IMR-90 (cell line): ENCODE measurements around the gene CDH23. TPM values are rescaled to one million over a fixed set of nuclear protein-coding genes. Genes with fewer than 3 reads are reported as not detected.

ENCODE experiments used
- ATAC-seq: fragments of 200-7000 bp; cut with Tn5 transposase; 2 replicates; pipeline ENCODE4 v1.9.1; 2020; ENCODE audit warnings: low read depth, mild to moderate bottlenecking, moderate library complexity
- BruUV-seq: library from RNA; stranded (reverse); fragments of 400-500 nt; replicated peaks from 2 replicates; lab custom pipeline; 2021; lab: Mats Ljungman, UMichigan
- CTCF ChIA-PET: fragments of 300-600 bp; formaldehyde crosslinking; extraction: SDS; loops from one replicate; lab custom pipeline; 2021; ENCODE audit warnings: antibody characterized with exemption; lab: Yijun Ruan, JAX
- POLR2A ChIA-PET: fragments of 300-600 bp; sonication (Branson Sonifier 250); formaldehyde crosslinking; loops from one replicate; lab custom pipeline; 2022; ENCODE audit warnings: antibody characterized with exemption; ENCODE audit not compliant: unreplicated experiment; lab: Charles Lee
- DNase-seq: peaks from one replicate; pipeline ENCODE4 v3.0.0; 2013
- H2AFZ ChIP-seq: replicated peaks from 2 replicates; pipeline ENCODE3; 2013; ENCODE audit warnings: low read length, mild to moderate bottlenecking; ENCODE audit not compliant: poor library complexity
- H2AK5ac ChIP-seq: 2 replicates; pipeline ENCODE4 v1.6.1; 2013; ENCODE audit warnings: low read depth, low read length, inconsistent platforms
- H2AK9ac ChIP-seq: replicated peaks from 2 replicates; pipeline ENCODE3; 2013; ENCODE audit warnings: mild to moderate bottlenecking, low read depth, low read length, moderate library complexity; ENCODE audit not compliant: poor library complexity
- H2BK120ac ChIP-seq: 2 replicates; pipeline ENCODE4 v1.6.1; 2013; ENCODE audit warnings: low read depth, low read length, inconsistent platforms
- H2BK15ac ChIP-seq: 3 replicates; pipeline ENCODE4 v1.6.1; 2013; ENCODE audit warnings: low read depth, low read length, inconsistent platforms
- H2BK20ac ChIP-seq: 2 replicates; pipeline ENCODE4 v1.6.1; 2013; ENCODE audit warnings: low read depth, mild to moderate bottlenecking, inconsistent platforms, low read length, moderate library complexity
- H2BK5ac ChIP-seq: 2 replicates; pipeline ENCODE4 v1.6.1; 2013; ENCODE audit warnings: mild to moderate bottlenecking, low read depth, low read length, inconsistent platforms; ENCODE audit not compliant: poor library complexity, severe bottlenecking
- H3K14ac ChIP-seq: replicated peaks from 2 replicates; pipeline ENCODE4 v1.6.1; 2013; ENCODE audit warnings: low read depth, low read length, inconsistent platforms
- H3K18ac ChIP-seq: 2 replicates; pipeline ENCODE4 v1.6.1; 2013; ENCODE audit warnings: low read depth, low read length, control low read depth
- H3K23ac ChIP-seq: 2 replicates; pipeline ENCODE4 v1.6.1; 2013; ENCODE audit warnings: low read depth, low read length, inconsistent platforms
- H3K27ac ChIP-seq: 2 replicates; pipeline ENCODE4 v1.5.1; 2013; ENCODE audit warnings: mild to moderate bottlenecking, control low read depth, low read length; ENCODE audit not compliant: insufficient read depth
- H3K27me3 ChIP-seq: 2 replicates; pipeline ENCODE4 v1.6.1; 2013; ENCODE audit warnings: low read length; ENCODE audit not compliant: control insufficient read depth, insufficient read depth
- H3K36me3 ChIP-seq: 2 replicates; pipeline ENCODE4 v1.6.1; 2013; ENCODE audit warnings: low read length, mixed read lengths; ENCODE audit not compliant: control insufficient read depth, insufficient read depth
- H3K4ac ChIP-seq: 2 replicates; pipeline ENCODE4 v1.6.1; 2013; ENCODE audit warnings: low read depth, low read length, inconsistent platforms
- H3K4me1 ChIP-seq: 2 replicates; pipeline ENCODE4 v1.6.1; 2013; ENCODE audit warnings: low read length, mixed read lengths; ENCODE audit not compliant: control insufficient read depth, insufficient read depth
- H3K4me2 ChIP-seq: 2 replicates; pipeline ENCODE4 v1.6.1; 2013; ENCODE audit warnings: low read depth, mild to moderate bottlenecking, control low read depth, low read length, moderate library complexity
- H3K4me3 ChIP-seq: 2 replicates; pipeline ENCODE4 v1.5.1; 2013; ENCODE audit warnings: low read depth, mild to moderate bottlenecking, control low read depth, low read length, moderate library complexity; ENCODE audit not compliant: insufficient read depth
- H3K56ac ChIP-seq: 2 replicates; pipeline ENCODE4 v1.6.1; 2013; ENCODE audit warnings: low read length, inconsistent platforms; ENCODE audit not compliant: insufficient read depth; ENCODE audit errors: extremely low read depth
- H3K79me1 ChIP-seq, 2 experiments: 2 replicates each; pipeline ENCODE4 v1.6.1; 2013; ENCODE audit warnings: low read length in 2 of 2, inconsistent platforms in 1 of 2, low read depth in 1 of 2
- H3K9ac ChIP-seq: 2 replicates; pipeline ENCODE4 v1.6.1; 2013; ENCODE audit warnings: low read depth, low read length, control low read depth
- H3K9me1 ChIP-seq: 2 replicates; pipeline ENCODE4 v1.6.1; 2013; ENCODE audit warnings: low read length, inconsistent platforms; ENCODE audit not compliant: insufficient read depth
- H3K9me3 ChIP-seq: 2 replicates; pipeline ENCODE4 v1.6.1; 2013; ENCODE audit warnings: low read length; ENCODE audit not compliant: control insufficient read depth, insufficient read depth
- H4K20me1 ChIP-seq: 2 replicates; pipeline ENCODE4 v1.6.1; 2013; ENCODE audit warnings: low read length, inconsistent platforms; ENCODE audit not compliant: insufficient read depth
- H4K5ac ChIP-seq: 2 replicates; pipeline ENCODE4 v1.6.1; 2013; ENCODE audit warnings: mild to moderate bottlenecking, low read depth, low read length, control low read depth
- H4K8ac ChIP-seq, 2 experiments: 2 replicates each; pipeline ENCODE4 v1.6.1; 2013; ENCODE audit warnings: low read depth in 2 of 2, low read length in 2 of 2, control low read depth in 1 of 2, inconsistent platforms in 1 of 2
- H4K91ac ChIP-seq: 2 replicates; pipeline ENCODE4 v1.6.1; 2013; ENCODE audit warnings: low read depth, low read length, inconsistent platforms; ENCODE audit not compliant: insufficient read depth
- BHLHE40 ChIP-seq: fragments of 150-350 bp; IDR thresholded peaks from 2 replicates; pipeline ENCODE4 v1.6.1; 2016; ENCODE audit warnings: mild to moderate bottlenecking, low read depth, low read length
- CEBPB ChIP-seq: IDR thresholded peaks from 2 replicates; pipeline ENCODE4 v1.6.1; 2012; ENCODE audit warnings: low read depth, low read length, improper control_type of control experiment
- CHD1 ChIP-seq: IDR thresholded peaks from 2 replicates; pipeline ENCODE4 v1.6.1; 2012; ENCODE audit warnings: low read depth, low read length, improper control_type of control experiment
- CTCF ChIP-seq: conservative IDR thresholded peaks from 2 replicates; pipeline ENCODE4 v1.5.1; 2012; ENCODE audit warnings: mild to moderate bottlenecking, low read depth, low read length, improper control_type of control experiment
- ELK1 ChIP-seq: fragments of 150-350 bp; IDR thresholded peaks from 2 replicates; pipeline ENCODE4 v1.6.1; 2016; ENCODE audit warnings: low read depth, mild to moderate bottlenecking, low read length, moderate library complexity, borderline replicate concordance
- MAFK ChIP-seq: IDR thresholded peaks from 2 replicates; pipeline ENCODE4 v1.6.1; 2012; ENCODE audit warnings: low read depth, low read length, improper control_type of control experiment
- MAZ ChIP-seq: IDR thresholded peaks from 2 replicates; pipeline ENCODE4 v1.6.1; 2012; ENCODE audit warnings: low read depth, mild to moderate bottlenecking, low read length, improper control_type of control experiment, moderate library complexity, borderline replicate concordance
- MXI1 ChIP-seq: IDR thresholded peaks from 2 replicates; pipeline ENCODE4 v1.6.1; 2012; ENCODE audit warnings: low read depth, mild to moderate bottlenecking, low read length, moderate library complexity, borderline replicate concordance
- RCOR1 ChIP-seq: IDR thresholded peaks from 2 replicates; pipeline ENCODE4 v1.6.1; 2012; ENCODE audit warnings: mild to moderate bottlenecking, low read length, improper control_type of control experiment; ENCODE audit not compliant: insufficient replicate concordance
- RFX5 ChIP-seq: IDR thresholded peaks from 2 replicates; pipeline ENCODE4 v1.8.0; 2012; ENCODE audit warnings: low read depth, mild to moderate bottlenecking, low read length, moderate library complexity
- SMC3 ChIP-seq: fragments of 150-350 bp; IDR thresholded peaks from 2 replicates; pipeline ENCODE4 v1.6.1; 2016; ENCODE audit warnings: low read depth, mild to moderate bottlenecking, antibody characterized with exemption, low read length, moderate library complexity
- USF2 ChIP-seq: fragments of 150-350 bp; IDR thresholded peaks from 2 replicates; pipeline ENCODE4 v1.6.1; 2017; ENCODE audit warnings: mild to moderate bottlenecking, antibody characterized with exemption, low read length, low read depth
- WGBS, 2 experiments: methylation state at CpG; one replicate each; pipeline versions ENCODE4 v1.1.5 to v1.1.7; 2013; ENCODE audit warnings: missing lambda C conversion rate in 2 of 2; ENCODE audit not compliant: insufficient read length in 1 of 2; ENCODE audit errors: extremely low coverage in 2 of 2; 5-methylcytosine and 5-hydroxymethylcytosine counted together
- dilution Hi-C: fragments of 300-500 bp; cut with HindIII; formaldehyde crosslinking; loops from one replicate; pipeline ENCODE4 v1.14.3; 2018; ENCODE audit warnings: low sequenced_read_pairs; ENCODE audit not compliant: unreplicated experiment
- in situ Hi-C: fragments of 300-500 bp; cut with MboI; formaldehyde crosslinking; loops from 3 replicates; pipeline ENCODE4 v1.14.3; 2019; ENCODE audit warnings: low sequenced_read_pairs, inconsistent platforms, mixed read lengths
- intact Hi-C: fragments of 100-400 bp; cut with micrococcal nuclease; formaldehyde crosslinking; loops from 2 replicates; pipeline ENCODE4 v1.10.0; 2022
- polyA plus RNA-seq, 3 experiments: library from polyadenylated mRNA; depleted of rRNA; stranded (reverse); fragments of >200 nt; gene quantifications; 2 replicates each; pipeline ENCODE4 v1.2.3, GENCODE V29; 2012; ENCODE audit warnings: low replicate concordance in 1 of 3
- total RNA-seq: library from RNA; depleted of rRNA; stranded (reverse); fragments of >200 nt; gene quantifications from 2 replicates; pipeline ENCODE4 v1.2.3, GENCODE V29; 2012

CDH23 gene
- total and polyA plus RNA-seq, 2 of the 4 experiments (the other 2 are of a cell fraction): under 0.01 to 0.03 TPM

GRCh38 chr10:71789871-71790270 lies 393.2 kb downstream of the CDH23 start:
- BruUV-seq: no TSS peak
- Histone ChIP-seq H4K20me1 (no peaks in the 10 kb centered on the region), H4K91ac (no peak overlapping the region), H2BK120ac (no peak overlapping the region), H2BK15ac (no peak overlapping the region), H3K4me3 (no peak overlapping the region), H3K36me3 (no peaks in the 10 kb centered on the region), H4K8ac (no peak overlapping the region), H3K9ac (no peak overlapping the region), H3K4me2 (no peak overlapping the region), H3K4me1 (no peaks in the 10 kb centered on the region), H2BK20ac (no peak overlapping the region), H3K27me3 (peaks cover 34% of the 10 kb centered on the region), H4K5ac (no peak overlapping the region), H3K27ac (no peak overlapping the region), H2BK5ac (no peak overlapping the region), H2AK9ac (no peak overlapping the region), H3K4ac (no peak overlapping the region), H2AFZ (no peak overlapping the region), H3K18ac (no peak overlapping the region), H3K23ac (no peak overlapping the region), H3K14ac (no peak overlapping the region), H3K9me1 (no peaks in the 10 kb centered on the region), H3K9me3 (no peaks in the 10 kb centered on the region), H3K79me1 (no peaks in the 10 kb centered on the region), H2AK5ac (no peak overlapping the region), H3K56ac (no peak overlapping the region)
- in situ Hi-C loops: no loop called here
- dilution Hi-C loops: no loop called here
- TF ChIP-seq MXI1: no peak
- no peak for TF ChIP-seq CTCF
- TF ChIP-seq CEBPB: no peak
- no peak for TF ChIP-seq ELK1
- no peak for TF ChIP-seq RCOR1
- TF ChIP-seq CHD1: no peak
- no peak for TF ChIP-seq USF2
- no peak for TF ChIP-seq RFX5
- no peak for TF ChIP-seq MAZ
- no peak for TF ChIP-seq BHLHE40
- no peak for TF ChIP-seq SMC3
- TF ChIP-seq MAFK: no peak
- ChIA-PET CTCF (no interaction called here), POLR2A (no interaction called here)
- no CpG with 5 or more reads among the region's 10 CpGs for WGBS, 2 experiments
- DNase-seq: no peak
- intact Hi-C loops: no loop called here
- ATAC-seq: no peak
